PC-3 (cell line): ENCODE data around the gene TMEM97. TPM values are rescaled to one million over a fixed set of nuclear protein-coding genes. Genes with fewer than 3 reads are reported as not detected.
"Not testable (repeated sequence)": the region's sequence is repeated elsewhere in the genome, so short reads cannot be mapped to it uniquely, and the experiment has no call there.

Source experiments
- ATAC-seq: fragments of 200-7000 bp; cut with Tn5 transposase; 2 replicates; pipeline ENCODE4 v1.9.1; 2020; ENCODE audit warnings: mild to moderate bottlenecking, moderate library complexity
- BruUV-seq: library from RNA; stranded (reverse); fragments of 400-500 nt; replicated peaks from 2 replicates; lab custom pipeline; 2021; lab: Mats Ljungman, UMichigan
- CTCF ChIA-PET: fragments of 300-600 bp; sonication (Branson Sonifier 250); formaldehyde crosslinking; loops from one replicate; lab custom pipeline; 2022; ENCODE audit warnings: antibody characterized with exemption; lab: Charles Lee
- POLR2A ChIA-PET: fragments of 300-600 bp; sonication (Branson Sonifier 250); formaldehyde crosslinking; loops from one replicate; lab custom pipeline; 2022; ENCODE audit warnings: antibody characterized with exemption; ENCODE audit not compliant: unreplicated experiment; lab: Charles Lee
- DNase-seq: peaks from one replicate; pipeline ENCODE4 v3.0.0-alpha.2; 2015
- H2AFZ ChIP-seq: fragments of 300-600 bp; sonication (generic); 2 replicates; pipeline ENCODE4 v1.6.0; 2016; ENCODE audit warnings: antibody characterized with exemption, low read length
- H3F3A ChIP-seq: fragments of 300-600 bp; sonication (generic); one replicate; pipeline ENCODE4 v1.6.0; 2017; ENCODE audit warnings: antibody characterized with exemption, low read length, control low read depth, mild to moderate bottlenecking; ENCODE audit not compliant: unreplicated experiment
- H3K27ac ChIP-seq: fragments of 300-600 bp; sonication (generic); 2 replicates; pipeline ENCODE4 v1.5.1; 2016; ENCODE audit warnings: mild to moderate bottlenecking, low read length
- H3K27me3 ChIP-seq: fragments of 300-600 bp; sonication (generic); 2 replicates; pipeline ENCODE4 v1.6.1; 2016; ENCODE audit warnings: low read length, mixed read lengths
- H3K36me3 ChIP-seq: fragments of 300-600 bp; sonication (generic); 2 replicates; pipeline ENCODE4 v1.6.1; 2016; ENCODE audit warnings: low read depth, mixed run types, low read length, mixed read lengths
- H3K4me1 ChIP-seq: fragments of 300-600 bp; sonication (generic); 2 replicates; pipeline ENCODE4 v1.5.1; 2016; ENCODE audit warnings: low read length; ENCODE audit not compliant: insufficient read depth
- H3K4me2 ChIP-seq: fragments of 300-600 bp; sonication (generic); 2 replicates; pipeline ENCODE4 v1.6.0; 2016; ENCODE audit warnings: low read length
- H3K4me3 ChIP-seq: fragments of 300-600 bp; sonication (generic); 2 replicates; pipeline ENCODE4 v1.5.1; 2016; ENCODE audit warnings: mild to moderate bottlenecking, low read length, mixed read lengths
- H3K79me2 ChIP-seq: fragments of 300-600 bp; sonication (generic); 2 replicates; pipeline ENCODE4 v1.6.1; 2017; ENCODE audit warnings: low read length, mixed read lengths
- H3K9ac ChIP-seq: fragments of 300-600 bp; sonication (generic); 2 replicates; pipeline ENCODE4 v1.6.0; 2016; ENCODE audit warnings: mild to moderate bottlenecking, low read length
- H3K9me2 ChIP-seq: fragments of 300-600 bp; sonication (generic); replicated peaks from 2 replicates; pipeline ENCODE4 v1.6.1; 2016; ENCODE audit warnings: mixed run types, low read length, mixed read lengths
- H3K9me3 ChIP-seq: fragments of 300-600 bp; sonication (generic); 2 replicates; pipeline ENCODE4 v1.6.1; 2016; ENCODE audit warnings: low read length, mixed read lengths
- H4K20me1 ChIP-seq: fragments of 300-600 bp; sonication (generic); 2 replicates; pipeline ENCODE4 v1.6.1; 2016; ENCODE audit warnings: low read length, mixed read lengths
- CTCF ChIP-seq: fragments of 300-600 bp; sonication (generic); conservative IDR thresholded peaks from 2 replicates; pipeline ENCODE4 v1.5.1; 2017; ENCODE audit warnings: antibody characterized with exemption, low read depth, mild to moderate bottlenecking, low read length
- EZH2 ChIP-seq: fragments of 300-600 bp; sonication (generic); IDR thresholded peaks from one replicate; pipeline ENCODE4 v1.6.1; 2017; ENCODE audit warnings: antibody characterized with exemption, mild to moderate bottlenecking, low read length; ENCODE audit not compliant: unreplicated experiment
- EZH2phosphoT487 ChIP-seq: fragments of 300-600 bp; sonication (generic); IDR thresholded peaks from 2 replicates; pipeline ENCODE4 v1.6.1; 2018; ENCODE audit warnings: mild to moderate bottlenecking, antibody characterized with exemption, low read length, borderline replicate concordance
- intact Hi-C: fragments of 100-400 bp; cut with micrococcal nuclease; formaldehyde crosslinking; loops from 2 replicates; pipeline ENCODE4 v1.9.0; 2023
- total RNA-seq: library from RNA; depleted of rRNA; stranded (reverse); fragments of >200 nt; gene quantifications from 2 replicates; pipeline ENCODE4 v1.2.3, GENCODE V29; 2014

The TMEM97 gene
- total RNA-seq, 1 experiment from 2014 or later = 40.5 TPM

GRCh38 chr17:28338056-28338768 lies 19.2 kb downstream of the TMEM97 start:
- Histone ChIP-seq H3F3A (no peaks in the 10 kb centered on the region), H3K4me1 (peaks cover 25% of the 10 kb centered on the region), H3K9ac (no peak overlapping the region), H3K27me3 (no peaks in the 10 kb centered on the region), H3K79me2 (peaks cover 58% of the 10 kb centered on the region), H3K9me3 (no peaks in the 10 kb centered on the region), H3K4me3 (no peak overlapping the region), H3K9me2 (no peaks in the 10 kb centered on the region), H3K27ac (no peak overlapping the region), H2AFZ (no peak overlapping the region), H3K4me2 (peak overlapping the region; percentile 56), H4K20me1 (0 out of 2 replicates have a peak, but pooled peaks cover 6% of the 10 kb centered on the region), H3K36me3 (no peaks in the 10 kb centered on the region)
- intact Hi-C loops = no loop called here
- DNase-seq (peak; percentile 14), ATAC-seq (no peak)
- POLR2A ChIA-PET = interaction anchor here (0.8 kb wide), 1 partner anchor 132 kb away, joined by 6 read pairs; no protein-coding TSS in a partner anchor
- CTCF ChIA-PET = no interaction called here
- TF ChIP-seq CTCF = no peak
- TF ChIP-seq EZH2phosphoT487 = no peak
- no peak for TF ChIP-seq EZH2
- BruUV-seq = no TSS peak

GRCh38 chr17:28338769-28339212 lies 19.8 kb downstream of the TMEM97 start:
- DNase-seq, H3K4me2 ChIP-seq, H3K27ac ChIP-seq, POLR2A ChIA-PET, H4K20me1 ChIP-seq, intact Hi-C loops, H3K9me3 ChIP-seq, ATAC-seq, CTCF ChIA-PET, H3K9me2 ChIP-seq, H3K9ac ChIP-seq, H3F3A ChIP-seq, BruUV-seq, H3K4me3 ChIP-seq, H3K36me3 ChIP-seq, H3K27me3 ChIP-seq, H2AFZ ChIP-seq: not testable (repeated sequence)
- Histone ChIP-seq H3K4me1 (peaks cover 25% of the 10 kb centered on the region), H3K79me2 (peaks cover 52% of the 10 kb centered on the region)

GRCh38 chr17:28339431-28339830 lies 20.4 kb downstream of the TMEM97 start:
- no peaks in the 10 kb centered on the region for H3K9me3 ChIP-seq
- peaks cover 46% of the 10 kb centered on the region for H3K79me2 ChIP-seq
- no peaks in the 10 kb centered on the region for H3F3A ChIP-seq
- no peaks in the 10 kb centered on the region for H3K9me2 ChIP-seq
- H2AFZ ChIP-seq = no peak overlapping the region
- intact Hi-C loops = no loop called here
- no peak for DNase-seq
- H3K9ac ChIP-seq = no peak overlapping the region
- no peak for ATAC-seq
- H3K36me3 ChIP-seq = no peaks in the 10 kb centered on the region; the same call in 1 of the 2 replicates
- no peak overlapping the region for H3K27ac ChIP-seq
- POLR2A ChIA-PET = no interaction called here
- TF ChIP-seq CTCF = no peak
- no peak for TF ChIP-seq EZH2
- no peak for TF ChIP-seq EZH2phosphoT487
- H3K4me2 ChIP-seq = no peak overlapping the region
- H4K20me1 ChIP-seq = 0 out of 2 replicates have a peak, but pooled peaks cover 6% of the 10 kb centered on the region
- CTCF ChIA-PET = no interaction called here
- BruUV-seq = no TSS peak
- H3K27me3 ChIP-seq = no peaks in the 10 kb centered on the region
- no peak overlapping the region for H3K4me3 ChIP-seq
- peaks cover 19% of the 10 kb centered on the region for H3K4me1 ChIP-seq
